GM11168 (cell line): ENCODE results near the gene SNX19.

Source experiments
- in situ Hi-C: fragments of 300-500 bp; cut with MboI; formaldehyde crosslinking; loops from one replicate; pipeline ENCODE4 v1.12.0; 2022; ENCODE audit warnings: low sequenced_read_pairs; ENCODE audit not compliant: unreplicated experiment

The SNX19 gene

GRCh38 chr11:130852589-130852988 is 63.7 kb downstream of the SNX19 start:
- in situ Hi-C loops, result loop anchor here (10.0 to 25.0 kb wide), 2 partner anchors 418 to 640 kb away; no protein-coding TSS in a partner anchor

- in situ Hi-C loops, result loop anchor here (10.0 to 25.0 kb wide), 2 partner anchors 416 to 638 kb away; no protein-coding TSS in a partner anchor
Observed at GRCh38 chr11:130850185-130850944, 65.9 kb downstream of the SNX19 start.

GRCh38 chr11:130849215-130849568 is 67.1 kb downstream of the SNX19 start:
- in situ Hi-C loops, result no loop called here

GRCh38 chr11:130848361-130849214 is 67.7 kb downstream of the SNX19 start:
- in situ Hi-C loops, result no loop called here

GRCh38 chr11:130847517-130847916 is 68.8 kb downstream of the SNX19 start:
- in situ Hi-C loops, result no loop called here

- in situ Hi-C loops, result no loop called here
Observed at GRCh38 chr11:130846606-130847005, 69.7 kb downstream of the SNX19 start.

- in situ Hi-C loops, result no loop called here
Observed at GRCh38 chr11:130842001-130842400, 74.3 kb downstream of the SNX19 start.

- in situ Hi-C loops, result no loop called here
Observed at GRCh38 chr11:130840679-130841078, 75.6 kb downstream of the SNX19 start.

GRCh38 chr11:130839981-130840666 is 76.2 kb downstream of the SNX19 start:
- in situ Hi-C loops, result no loop called here

- in situ Hi-C loops, result no loop called here
Observed at GRCh38 chr11:130837194-130837593, 79.1 kb downstream of the SNX19 start.

GRCh38 chr11:130834886-130835285 is 81.4 kb downstream of the SNX19 start:
- in situ Hi-C loops, result no loop called here

- in situ Hi-C loops, result no loop called here
Observed at GRCh38 chr11:130832566-130833425, 83.5 kb downstream of the SNX19 start.

GRCh38 chr11:130831976-130832375 is 84.3 kb downstream of the SNX19 start:
- in situ Hi-C loops, result no loop called here

GRCh38 chr11:130831506-130831905 is 84.8 kb downstream of the SNX19 start:
- in situ Hi-C loops, result no loop called here

- in situ Hi-C loops, result no loop called here
Observed at GRCh38 chr11:130830566-130830965, 85.7 kb downstream of the SNX19 start.

- in situ Hi-C loops, result no loop called here
Observed at GRCh38 chr11:130829920-130830511, 86.3 kb downstream of the SNX19 start.

GRCh38 chr11:130828741-130829140 is 87.5 kb downstream of the SNX19 start:
- in situ Hi-C loops, result no loop called here

GRCh38 chr11:130827451-130828377 is 88.6 kb downstream of the SNX19 start:
- in situ Hi-C loops, result no loop called here
